Measurements from ENCODE around the gene GGPS1.

GGPS1 gene

GRCh38 chr1:235286667-235287066, 41.7 kb upstream of the GGPS1 start:
- H3K27ac ChIP-seq = no peak overlapping the region
- H3K4me1 ChIP-seq (ENCODE audit: control insufficient read depth in 1 of 2, insufficient read depth in 1 of 2, low read depth in 1 of 2, low read length in 1 of 2) = peaks cover 3 to 8% of the 10 kb centered on the region in 2 experiments
- TF ChIP-seq CTCF (IDR thresholded peaks at IDR 0.05) = no peak

GRCh38 chr1:235287208-235287882, 41.0 kb upstream of the GGPS1 start:
- Histone ChIP-seq H3K4me1 (ENCODE audit: control insufficient read depth in 1 of 2, insufficient read depth in 1 of 2, low read depth in 1 of 2, low read length in 1 of 2) (peaks cover 7 to 15% of the 10 kb centered on the region in 2 experiments), H3K36me3 (no peaks in the 10 kb centered on the region), H3K27ac (no peak overlapping the region), H3K27me3 (no peaks in the 10 kb centered on the region), H3K4me3 (ENCODE audit: low read depth in 1 of 2, low read length in 1 of 2) (no peak overlapping the region), H3K9me3 (no peaks in the 10 kb centered on the region)
- TF ChIP-seq CTCF (IDR thresholded peaks at IDR 0.05) = no peak

More at GRCh38 chr1:235286667-235287066, 41.7 kb upstream of the GGPS1 start:
- Histone ChIP-seq H3K27me3 (no peaks in the 10 kb centered on the region), H3K9me3 (no peaks in the 10 kb centered on the region), H3K36me3 (no peaks in the 10 kb centered on the region), H3K4me3 (ENCODE audit: low read depth in 1 of 2, low read length in 1 of 2) (no peak overlapping the region)

GRCh38 chr1:235289859-235290739, 38.3 kb upstream of the GGPS1 start:
- Histone ChIP-seq H3K27ac (no peak overlapping the region), H3K4me1 (ENCODE audit: control insufficient read depth in 1 of 2, insufficient read depth in 1 of 2, low read depth in 1 of 2, low read length in 1 of 2) (peaks cover 9 to 18% of the 10 kb centered on the region in 2 experiments), H3K27me3 (no peaks in the 10 kb centered on the region), H3K36me3 (no peaks in the 10 kb centered on the region), H3K9me3 (no peaks in the 10 kb centered on the region), H3K4me3 (ENCODE audit: low read depth in 1 of 2, low read length in 1 of 2) (no peak overlapping the region)
- TF ChIP-seq CTCF (IDR thresholded peaks at IDR 0.05) = no peak

GRCh38 chr1:235290740-235291502, 37.4 kb upstream of the GGPS1 start:
- Histone ChIP-seq H3K4me1 (ENCODE audit: control insufficient read depth in 1 of 2, insufficient read depth in 1 of 2, low read depth in 1 of 2, low read length in 1 of 2) (peaks cover 9 to 18% of the 10 kb centered on the region in 2 experiments), H3K27me3 (no peaks in the 10 kb centered on the region), H3K36me3 (no peaks in the 10 kb centered on the region), H3K9me3 (no peaks in the 10 kb centered on the region), H3K4me3 (ENCODE audit: low read depth in 1 of 2, low read length in 1 of 2) (no peak overlapping the region), H3K27ac (peak overlapping the region; percentile 66)
- no peak for TF ChIP-seq CTCF (IDR thresholded peaks at IDR 0.05)

GRCh38 chr1:235291599-235292091, 36.7 kb upstream of the GGPS1 start:
- Histone ChIP-seq H3K9me3 (no peaks in the 10 kb centered on the region), H3K36me3 (no peaks in the 10 kb centered on the region), H3K27ac (peak overlapping the region; percentile 66), H3K4me3 (ENCODE audit: low read depth in 1 of 2, low read length in 1 of 2) (peak overlapping the region in 1 of 2 experiments; percentile 2), H3K27me3 (no peaks in the 10 kb centered on the region), H3K4me1 (ENCODE audit: control insufficient read depth in 1 of 2, insufficient read depth in 1 of 2, low read depth in 1 of 2, low read length in 1 of 2) (peaks cover 9 to 18% of the 10 kb centered on the region in 2 experiments)
- TF ChIP-seq CTCF (IDR thresholded peaks at IDR 0.05) = no peak
